GM18507 (cell line): ENCODE data around the gene TOX2.
A peak's percentile ranks its signal among the peaks of the same experiment; 100 is the strongest.

ENCODE experiments used
- DNase-seq: peaks from one replicate; pipeline ENCODE4 v3.0.0; 2011; ENCODE audit warnings: low read depth; ENCODE audit not compliant: insufficient read length; ENCODE audit errors: extremely low spot score
- FAIRE-seq: peaks from 2 replicates; lab custom pipeline; 2011; peaks lifted over from hg19 to GRCh38; lab: Jason Lieb, UNC

The TOX2 gene

GRCh38 chr20:43988867-43989266 lies 74.2 kb downstream of the TOX2 start:
- FAIRE-seq (no peak), DNase-seq (no peak)

GRCh38 chr20:43991261-43991660 lies 76.6 kb downstream of the TOX2 start:
- DNase-seq = no peak
- no peak for FAIRE-seq

GRCh38 chr20:43991982-43992381 lies 77.3 kb downstream of the TOX2 start:
- FAIRE-seq (no peak), DNase-seq (no peak)

GRCh38 chr20:43992885-43993284 lies 78.2 kb downstream of the TOX2 start:
- DNase-seq (no peak), FAIRE-seq (no peak)

GRCh38 chr20:43993560-43993959 lies 78.9 kb downstream of the TOX2 start:
- DNase-seq = no peak
- FAIRE-seq = no peak

GRCh38 chr20:43994486-43995100 lies 79.9 kb downstream of the TOX2 start:
- DNase-seq (no peak), FAIRE-seq (no peak)

- DNase-seq (no peak), FAIRE-seq (no peak)
Observed at GRCh38 chr20:43995645-43996044, 81.0 kb downstream of the TOX2 start.

- DNase-seq = no peak
- no peak for FAIRE-seq
Observed at GRCh38 chr20:43996240-43996930, 81.7 kb downstream of the TOX2 start.

- DNase-seq (no peak), FAIRE-seq (no peak)
Observed at GRCh38 chr20:43999848-44000247, 85.2 kb downstream of the TOX2 start.

GRCh38 chr20:44001667-44002596 lies 87.3 kb downstream of the TOX2 start:
- DNase-seq = peak; percentile 18
- peak; percentile 70 for FAIRE-seq

- DNase-seq = no peak
Observed at GRCh38 chr20:44002861-44003260, 88.2 kb downstream of the TOX2 start.

GRCh38 chr20:44003609-44004008 lies 89.0 kb downstream of the TOX2 start:
- DNase-seq (no peak), FAIRE-seq (no peak)

More at GRCh38 chr20:44002861-44003260, 88.2 kb downstream of the TOX2 start:
- no peak for FAIRE-seq

GRCh38 chr20:44004306-44004915 lies 89.8 kb downstream of the TOX2 start:
- FAIRE-seq (no peak), DNase-seq (no peak)

- FAIRE-seq (no peak), DNase-seq (no peak)
Observed at GRCh38 chr20:44005661-44006060, 91.0 kb downstream of the TOX2 start.

- DNase-seq = no peak
- FAIRE-seq = no peak
Observed at GRCh38 chr20:44006126-44006525, 91.5 kb downstream of the TOX2 start.

GRCh38 chr20:44006578-44006977 lies 91.9 kb downstream of the TOX2 start:
- FAIRE-seq (no peak), DNase-seq (no peak)

- no peak for FAIRE-seq
- DNase-seq = no peak
Observed at GRCh38 chr20:44008806-44009678, 94.4 kb downstream of the TOX2 start.

GRCh38 chr20:44009679-44009992 lies 95.0 kb downstream of the TOX2 start:
- no peak for FAIRE-seq
- DNase-seq = no peak

GRCh38 chr20:44010162-44010704 lies 95.6 kb downstream of the TOX2 start:
- FAIRE-seq (no peak), DNase-seq (no peak)
